GM06990 (cell line): ENCODE measurements around the gene GATAD2A.

ENCODE experiments used
- DNase-seq: peaks from one replicate; pipeline ENCODE4 v3.0.0-alpha.2; 2011; ENCODE audit not compliant: insufficient read length; ENCODE audit errors: extremely low read depth
- H3K27me3 ChIP-seq: replicated peaks from 2 replicates; pipeline ENCODE4 v1.6.0; 2011; ENCODE audit warnings: low read length; ENCODE audit not compliant: control insufficient read depth, insufficient read depth
- H3K36me3 ChIP-seq: 2 replicates; pipeline ENCODE4 v1.5.1; 2011; ENCODE audit warnings: low read length; ENCODE audit not compliant: control insufficient read depth, insufficient read depth
- H3K4me3 ChIP-seq: replicated peaks from 2 replicates; pipeline ENCODE4 v1.5.1; 2011; ENCODE audit warnings: low read depth, mild to moderate bottlenecking, control low read depth, low read length
- TF ChIP-seq, protein P1 (sequence below): IDR thresholded peaks from 2 replicates; pipeline ENCODE4 v1.5.1; 2011; ENCODE audit warnings: low read length, control low read depth, mild to moderate bottlenecking, inconsistent platforms; ENCODE audit not compliant: insufficient read depth, poor library complexity, severe bottlenecking

GATAD2A gene

DNA sequence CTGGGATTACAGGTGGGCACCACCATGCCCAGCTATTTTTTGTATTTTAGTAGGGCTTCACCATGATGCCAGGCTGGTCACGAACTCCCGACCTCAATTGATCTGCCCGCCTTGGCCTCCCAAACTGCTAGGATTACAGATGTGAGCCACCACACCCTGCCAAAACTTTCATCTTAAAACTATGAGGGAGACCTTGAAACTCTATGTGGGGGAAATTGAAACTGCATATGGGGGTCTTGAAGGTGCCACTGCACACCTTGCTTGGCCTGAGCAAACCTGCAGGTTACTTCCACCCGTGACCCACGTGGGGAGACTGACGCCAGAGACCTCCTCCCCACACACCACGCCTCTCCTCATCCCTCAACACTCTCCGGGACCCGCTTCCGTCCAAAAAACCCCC is 148.2 kb downstream of the GATAD2A start:
- TF ChIP-seq, protein P1, sequence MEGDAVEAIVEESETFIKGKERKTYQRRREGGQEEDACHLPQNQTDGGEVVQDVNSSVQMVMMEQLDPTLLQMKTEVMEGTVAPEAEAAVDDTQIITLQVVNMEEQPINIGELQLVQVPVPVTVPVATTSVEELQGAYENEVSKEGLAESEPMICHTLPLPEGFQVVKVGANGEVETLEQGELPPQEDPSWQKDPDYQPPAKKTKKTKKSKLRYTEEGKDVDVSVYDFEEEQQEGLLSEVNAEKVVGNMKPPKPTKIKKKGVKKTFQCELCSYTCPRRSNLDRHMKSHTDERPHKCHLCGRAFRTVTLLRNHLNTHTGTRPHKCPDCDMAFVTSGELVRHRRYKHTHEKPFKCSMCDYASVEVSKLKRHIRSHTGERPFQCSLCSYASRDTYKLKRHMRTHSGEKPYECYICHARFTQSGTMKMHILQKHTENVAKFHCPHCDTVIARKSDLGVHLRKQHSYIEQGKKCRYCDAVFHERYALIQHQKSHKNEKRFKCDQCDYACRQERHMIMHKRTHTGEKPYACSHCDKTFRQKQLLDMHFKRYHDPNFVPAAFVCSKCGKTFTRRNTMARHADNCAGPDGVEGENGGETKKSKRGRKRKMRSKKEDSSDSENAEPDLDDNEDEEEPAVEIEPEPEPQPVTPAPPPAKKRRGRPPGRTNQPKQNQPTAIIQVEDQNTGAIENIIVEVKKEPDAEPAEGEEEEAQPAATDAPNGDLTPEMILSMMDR: no peak
- Histone ChIP-seq H3K4me3 (no peak overlapping the region), H3K27me3 (no peaks in the 10 kb centered on the region), H3K36me3 (no peaks in the 10 kb centered on the region; the same call in 1 of the 2 replicates)
- DNase-seq: no peak

DNA sequence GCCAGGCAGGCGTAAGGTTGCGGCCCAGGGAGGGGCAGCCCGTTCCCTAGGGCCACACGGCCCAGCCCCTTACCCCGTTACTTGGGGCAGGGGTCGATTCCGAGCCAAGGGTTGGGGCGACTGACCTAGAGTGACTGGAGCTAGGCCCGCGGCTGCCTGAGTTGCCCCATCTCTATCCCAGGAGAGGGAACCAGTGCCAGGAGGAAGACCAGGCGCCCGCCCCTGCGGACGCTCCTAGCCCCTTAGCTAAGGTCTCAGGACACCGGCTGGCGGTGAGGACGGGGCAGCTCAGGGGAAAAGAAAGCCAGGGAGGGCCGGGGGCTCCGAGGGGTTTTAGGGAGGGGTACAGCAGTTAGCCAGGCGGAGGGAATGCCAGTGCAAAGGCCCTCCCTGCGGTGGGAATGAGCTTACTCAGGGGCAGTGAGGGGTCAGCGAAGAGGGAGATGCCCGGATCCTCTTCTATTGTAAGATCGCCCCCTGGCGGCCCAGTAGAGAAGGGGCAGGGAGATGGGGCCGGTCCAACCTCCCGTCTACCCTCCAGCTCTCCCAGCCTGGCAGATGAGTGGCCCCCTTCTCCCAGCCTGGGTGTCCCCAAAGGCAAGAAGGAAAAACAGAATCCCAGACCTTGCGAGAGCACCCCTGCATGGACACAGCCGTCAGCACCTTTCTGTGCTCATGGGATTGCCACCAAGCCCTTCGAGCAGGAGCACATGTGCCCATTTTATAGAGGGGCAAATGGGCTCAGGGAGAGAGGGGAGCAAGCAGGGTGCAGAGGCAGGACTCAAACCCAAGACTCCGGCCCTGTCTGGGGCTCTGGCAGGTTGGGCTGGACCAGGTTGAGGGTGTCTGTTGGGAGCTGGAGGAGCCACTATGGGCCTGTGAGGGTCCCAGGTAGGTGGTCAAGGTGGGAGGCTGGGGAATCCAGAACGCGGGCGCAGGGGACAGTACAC is 148.9 kb downstream of the GATAD2A start:
- TF ChIP-seq, protein P1: peak; percentile 86
- DNase-seq: no peak
- Histone ChIP-seq H3K36me3 (peaks cover 4% of the 10 kb centered on the region; the same call in 1 of the 2 replicates), H3K27me3 (no peaks in the 10 kb centered on the region), H3K4me3 (no peak overlapping the region)

DNA sequence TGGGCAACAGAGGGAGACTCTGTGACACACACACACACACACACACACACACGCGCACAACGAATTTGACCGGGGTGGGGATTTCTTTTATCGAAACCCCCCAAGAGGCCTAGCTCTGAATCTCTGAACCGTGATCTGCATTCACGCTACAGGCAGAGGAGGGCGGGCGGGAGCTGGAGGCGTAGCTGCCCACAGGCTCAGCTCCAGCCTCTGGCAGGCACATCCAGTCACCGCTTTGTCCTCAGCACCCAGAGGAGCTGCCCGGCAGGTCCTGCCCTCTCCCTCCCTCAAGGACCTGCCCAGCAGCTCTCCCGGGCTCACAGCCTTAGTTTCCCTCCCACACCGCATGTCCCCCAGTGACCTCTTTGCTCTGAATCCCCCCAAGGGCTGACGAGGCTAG is 152.6 kb downstream of the GATAD2A start:
- DNase-seq: no peak
- Histone ChIP-seq H3K27me3 (no peaks in the 10 kb centered on the region), H3K4me3 (no peak overlapping the region), H3K36me3 (peaks cover 8% of the 10 kb centered on the region)
- TF ChIP-seq, protein P1: no peak
